GM13977 (cell line): ENCODE measurements around the gene FADS1.

Experiments used
- DNase-seq: peaks from one replicate; pipeline ENCODE4 v3.0.0; 2012; ENCODE audit warnings: low spot score
- in situ Hi-C: fragments of 300-500 bp; cut with MboI; formaldehyde crosslinking; loops from one replicate; pipeline ENCODE4 v1.12.0; 2022; ENCODE audit warnings: low sequenced_read_pairs, low pct_unique_long_range_greater_than_20kb, mixed read lengths, inconsistent platforms; ENCODE audit not compliant: unreplicated experiment
- TF ChIP-seq, protein P1 (sequence below): IDR thresholded peaks from 2 replicates; pipeline ENCODE4 v1.5.1; 2012; ENCODE audit warnings: mild to moderate bottlenecking, control low read depth; ENCODE audit not compliant: insufficient read depth; ENCODE audit errors: extremely low read depth, missing control alignments

FADS1 gene

DNA sequence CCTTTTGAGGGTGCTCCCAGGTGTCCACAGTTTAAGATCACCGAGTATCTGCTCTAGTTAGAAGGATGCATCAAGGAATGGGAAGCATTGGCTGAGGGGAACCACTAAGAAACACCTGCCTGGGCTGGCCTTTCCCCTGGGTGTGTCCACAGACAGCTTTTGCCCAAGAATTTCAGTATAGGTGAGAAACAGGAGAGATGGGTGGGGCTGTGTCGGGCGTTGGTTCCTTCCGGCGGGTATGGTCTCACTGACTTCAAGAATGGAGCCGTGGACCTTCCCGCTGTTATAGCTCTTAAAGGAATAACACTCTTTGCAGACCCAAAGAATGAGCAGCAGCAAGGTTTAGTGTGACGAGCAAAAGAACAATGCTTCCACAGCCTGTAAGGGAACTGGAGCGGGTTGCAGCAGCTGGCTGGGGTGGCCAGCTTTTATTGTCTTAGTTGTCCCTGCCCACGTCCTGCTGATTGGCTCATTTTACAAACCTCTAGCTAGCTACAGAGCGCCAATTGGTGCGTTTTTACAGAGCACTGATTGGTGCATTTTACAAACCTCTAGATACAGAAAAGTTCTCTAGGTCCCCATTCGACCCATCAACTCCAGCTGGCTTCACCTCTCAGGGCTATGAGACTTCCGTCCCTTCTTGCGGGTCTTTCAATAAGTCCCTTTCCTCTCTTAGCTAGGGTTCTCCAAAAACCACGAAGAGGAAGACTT is 2.4 kb downstream of the FADS1 start:
- in situ Hi-C loops = no loop called here
- TF ChIP-seq, protein P1, sequence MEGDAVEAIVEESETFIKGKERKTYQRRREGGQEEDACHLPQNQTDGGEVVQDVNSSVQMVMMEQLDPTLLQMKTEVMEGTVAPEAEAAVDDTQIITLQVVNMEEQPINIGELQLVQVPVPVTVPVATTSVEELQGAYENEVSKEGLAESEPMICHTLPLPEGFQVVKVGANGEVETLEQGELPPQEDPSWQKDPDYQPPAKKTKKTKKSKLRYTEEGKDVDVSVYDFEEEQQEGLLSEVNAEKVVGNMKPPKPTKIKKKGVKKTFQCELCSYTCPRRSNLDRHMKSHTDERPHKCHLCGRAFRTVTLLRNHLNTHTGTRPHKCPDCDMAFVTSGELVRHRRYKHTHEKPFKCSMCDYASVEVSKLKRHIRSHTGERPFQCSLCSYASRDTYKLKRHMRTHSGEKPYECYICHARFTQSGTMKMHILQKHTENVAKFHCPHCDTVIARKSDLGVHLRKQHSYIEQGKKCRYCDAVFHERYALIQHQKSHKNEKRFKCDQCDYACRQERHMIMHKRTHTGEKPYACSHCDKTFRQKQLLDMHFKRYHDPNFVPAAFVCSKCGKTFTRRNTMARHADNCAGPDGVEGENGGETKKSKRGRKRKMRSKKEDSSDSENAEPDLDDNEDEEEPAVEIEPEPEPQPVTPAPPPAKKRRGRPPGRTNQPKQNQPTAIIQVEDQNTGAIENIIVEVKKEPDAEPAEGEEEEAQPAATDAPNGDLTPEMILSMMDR = no peak
- no peak for DNase-seq

DNA sequence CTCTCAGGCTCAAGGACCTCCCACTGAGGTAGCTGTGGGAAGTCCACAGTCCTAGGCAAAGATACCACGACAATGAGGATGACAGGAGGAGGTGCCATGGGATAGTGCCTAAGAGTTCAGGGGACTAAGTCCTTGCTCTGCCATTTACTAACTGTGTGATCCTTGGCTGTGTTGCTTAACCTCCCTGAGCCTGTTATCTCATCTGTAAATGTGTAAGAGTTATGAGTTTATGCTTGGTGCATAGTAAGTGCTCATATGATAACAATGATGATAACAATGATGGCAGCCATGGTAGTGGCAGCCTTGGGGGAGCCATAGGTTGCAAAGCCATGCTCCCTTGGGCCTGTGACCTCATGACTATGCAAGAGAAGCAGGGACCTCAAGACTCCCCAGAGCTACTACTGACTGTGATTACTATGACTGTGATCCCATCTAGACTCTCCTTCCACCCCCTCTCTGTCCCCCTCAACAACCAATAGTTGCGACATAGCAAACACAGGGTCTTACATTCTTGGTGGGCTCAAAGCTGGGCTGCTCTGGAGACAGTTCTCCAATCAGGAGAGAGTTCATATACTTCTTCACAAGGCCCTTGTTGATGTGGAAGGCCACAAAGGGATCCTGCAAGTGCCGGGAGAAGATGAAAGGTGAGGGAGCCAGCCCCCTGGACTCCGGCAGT is 3.9 kb downstream of the FADS1 start:
- DNase-seq = no peak
- TF ChIP-seq, protein P1 = no peak
- in situ Hi-C loops = no loop called here

DNA sequence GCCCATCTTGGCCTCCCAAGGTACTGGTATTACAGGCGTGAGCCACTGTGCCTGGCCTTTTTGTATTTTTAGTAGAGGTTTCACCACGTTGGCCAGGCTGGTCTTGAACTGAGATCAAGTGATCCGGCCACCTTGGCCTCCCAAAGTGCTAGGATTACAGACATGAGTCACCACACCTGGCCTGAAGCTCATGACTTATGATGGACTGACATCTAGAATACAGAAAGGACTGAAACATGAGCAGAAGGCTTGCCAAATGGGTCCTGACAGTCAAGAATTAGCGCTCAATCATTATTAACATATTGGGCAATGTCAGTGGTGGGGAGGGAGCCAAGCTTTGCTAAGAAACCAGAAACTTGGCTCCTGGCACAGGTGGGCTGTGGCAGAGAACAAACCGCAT is 5.0 kb downstream of the FADS1 start:
- in situ Hi-C loops = no loop called here
- TF ChIP-seq, protein P1 = no peak

DNA sequence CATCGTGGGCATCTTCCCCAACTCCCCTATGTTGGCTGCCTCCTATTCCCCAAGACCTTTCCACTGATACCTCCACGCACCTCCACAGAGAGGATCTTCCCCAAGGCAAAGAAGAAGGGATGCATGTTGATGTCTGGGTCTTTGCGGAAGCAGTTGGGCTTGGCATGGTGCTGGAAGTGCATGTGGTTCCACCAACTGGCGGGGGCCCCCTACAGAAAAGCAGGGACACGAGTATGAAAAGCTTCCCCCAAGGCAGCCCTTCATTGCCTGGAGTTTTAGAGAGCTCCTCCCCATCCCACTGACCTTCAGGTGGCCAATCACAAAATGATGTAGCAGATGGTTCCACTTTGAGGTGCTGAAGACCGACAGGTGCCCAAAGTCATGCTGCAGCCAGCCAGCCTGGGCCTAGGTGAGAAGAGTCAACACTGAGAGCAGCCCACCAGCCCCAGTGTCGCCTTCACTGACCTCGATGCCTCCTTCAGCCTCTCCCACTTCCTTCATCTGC is 6.1 kb downstream of the FADS1 start:
- no peak for DNase-seq
- in situ Hi-C loops = no loop called here
- TF ChIP-seq, protein P1 = no peak

More for the DNA sequence above, 5.0 kb downstream of the FADS1 start:
- DNase-seq = no peak

DNA sequence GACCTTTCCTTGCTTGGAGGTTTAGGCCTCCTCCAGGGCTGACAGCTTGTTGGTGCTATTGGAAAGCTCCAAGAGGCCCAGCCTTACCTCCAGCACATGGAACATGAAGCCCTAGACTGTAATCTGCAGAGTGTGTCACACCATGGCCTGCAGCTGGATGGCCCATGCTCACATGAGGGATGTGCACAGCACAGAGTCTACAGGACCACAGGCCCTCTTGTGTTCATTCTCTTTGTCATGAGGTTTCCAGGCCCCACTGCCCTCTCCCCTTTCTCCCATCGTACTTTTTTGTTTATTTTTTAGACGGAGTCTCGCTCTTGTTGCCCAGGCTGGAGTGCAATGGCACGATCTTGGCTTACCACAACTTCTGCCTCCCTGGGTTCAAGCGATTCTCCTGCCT is 10.0 kb downstream of the FADS1 start:
- in situ Hi-C loops = no loop called here
- DNase-seq = no peak
- TF ChIP-seq, protein P1 = no peak

DNA sequence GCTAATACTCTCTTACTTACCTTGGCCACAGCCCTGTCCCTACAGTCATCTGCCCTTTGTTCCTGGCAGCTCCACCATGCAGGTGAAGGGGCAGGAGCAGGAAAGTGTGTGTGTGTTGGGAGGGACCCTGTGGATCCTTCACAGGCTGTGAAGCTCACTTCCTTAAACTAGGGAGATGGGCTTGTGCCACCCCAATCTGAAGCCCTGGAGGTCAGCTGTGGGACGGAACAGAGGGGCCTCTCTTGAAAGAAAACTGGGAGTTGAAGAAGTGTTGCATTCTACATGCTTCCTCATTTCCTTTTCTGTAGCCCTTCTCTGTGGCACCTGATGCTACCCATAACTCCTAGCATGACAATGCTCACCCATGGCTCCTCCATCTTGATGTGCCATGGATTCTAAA is 11.7 kb downstream of the FADS1 start:
- in situ Hi-C loops = no loop called here
- no peak for DNase-seq
- TF ChIP-seq, protein P1 = no peak
